ENCODE results near the gene MT1F. TPM values are rescaled to one million over a fixed set of nuclear protein-coding genes. Genes with fewer than 3 reads are reported as not detected.
A peak's percentile ranks its signal among the peaks of the same experiment; 100 is the strongest.
"Not testable (repeated sequence)": the region's sequence is repeated elsewhere in the genome, so short reads cannot be mapped to it uniquely, and the experiment has no call there.

Gene MT1F
- polyA plus RNA-seq (ENCODE audit: insufficient read length in 3 of 3), result 10 to 100 TPM; 49.5 to 56.3 (median 54.3) TPM

DNA sequence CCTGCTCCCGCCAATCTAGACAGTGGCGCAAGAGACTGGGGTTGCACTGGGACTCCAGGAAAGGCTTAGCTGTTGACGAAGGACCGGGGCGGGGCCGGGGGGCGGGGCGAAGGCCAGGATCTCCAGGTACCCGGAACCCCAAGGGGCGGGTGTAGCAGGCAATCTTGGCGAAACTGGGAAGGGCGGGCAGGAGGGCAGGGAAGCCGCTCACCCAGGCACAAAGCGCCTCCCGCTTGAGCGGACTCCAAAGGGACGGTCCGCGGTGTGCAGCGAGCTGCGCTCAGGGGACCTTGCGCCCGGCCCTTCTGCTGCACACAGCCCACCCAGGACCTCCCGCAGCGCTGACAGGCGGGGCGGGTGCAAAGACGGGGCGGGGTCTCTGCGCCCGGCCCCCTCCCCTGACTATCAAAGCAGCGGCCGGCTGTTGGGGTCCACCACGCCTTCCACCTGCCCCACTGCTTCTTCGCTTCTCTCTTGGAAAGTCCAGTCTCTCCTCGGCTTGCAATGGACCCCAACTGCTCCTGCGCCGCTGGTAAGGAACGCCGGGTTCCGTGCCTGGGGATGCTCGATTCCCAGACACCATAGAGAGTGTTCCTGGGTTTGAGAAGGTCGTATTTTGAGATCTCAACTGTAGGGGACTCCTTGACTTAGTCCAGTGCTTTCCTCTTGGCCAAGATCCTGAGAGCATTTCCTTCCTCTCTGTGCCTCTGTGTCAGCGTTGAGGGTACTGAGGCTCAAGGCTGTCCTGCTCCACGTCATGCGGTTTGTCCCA is at the start of gene MT1F:
Gene MT1F, plus strand, starts transcription at position 405 of the 772 bp plus-strand sequence. Its CDS starts 100 bp downstream, at position 505.
- no peak for DNase-seq (ENCODE audit: low read depth in 3 of 3, low spot score in 2 of 3)

DNA sequence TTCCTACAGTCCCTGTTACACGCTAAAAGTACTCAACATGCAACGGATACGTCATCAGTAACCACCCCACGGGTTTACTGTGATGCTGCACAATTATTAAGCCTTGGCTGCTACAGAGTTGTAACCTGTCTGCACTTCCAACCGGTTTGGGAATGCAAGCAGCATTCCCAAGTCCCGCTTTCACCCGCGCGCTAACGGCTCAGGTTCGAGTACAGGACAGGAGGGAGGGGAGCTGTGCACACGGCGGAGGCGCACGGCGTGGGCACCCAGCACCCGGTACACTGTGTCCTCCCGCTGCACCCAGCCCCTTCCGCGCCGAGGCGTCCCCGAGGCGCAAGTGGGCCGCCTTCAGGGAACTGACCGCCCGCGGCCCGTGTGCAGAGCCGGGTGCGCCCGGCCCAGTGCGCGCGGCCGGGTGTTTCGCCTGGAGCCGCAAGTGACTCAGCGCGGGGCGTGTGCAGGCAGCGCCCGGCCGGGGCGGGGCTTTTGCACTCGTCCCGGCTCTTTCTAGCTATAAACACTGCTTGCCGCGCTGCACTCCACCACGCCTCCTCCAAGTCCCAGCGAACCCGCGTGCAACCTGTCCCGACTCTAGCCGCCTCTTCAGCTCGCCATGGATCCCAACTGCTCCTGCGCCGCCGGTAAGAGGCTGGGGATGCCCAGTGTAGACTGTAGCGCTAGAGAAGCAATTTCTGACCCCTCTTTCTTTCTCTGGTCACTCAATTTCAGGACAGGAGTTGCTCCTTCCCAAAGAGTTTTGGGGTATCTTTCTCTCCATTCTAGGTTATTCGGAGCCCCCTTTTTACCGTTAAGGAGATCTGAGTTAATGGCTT is 49.5 kb upstream of the MT1F start, which contains the start of gene MT2A:
Gene MT2A, plus strand, starts transcription at position 542 of the 833 bp plus-strand sequence. Its CDS starts 72 bp downstream, at position 614.
- peak in 1 of 3 donors; percentile 74 for DNase-seq (ENCODE audit: low read depth in 3 of 3, low spot score in 2 of 3)

DNA sequence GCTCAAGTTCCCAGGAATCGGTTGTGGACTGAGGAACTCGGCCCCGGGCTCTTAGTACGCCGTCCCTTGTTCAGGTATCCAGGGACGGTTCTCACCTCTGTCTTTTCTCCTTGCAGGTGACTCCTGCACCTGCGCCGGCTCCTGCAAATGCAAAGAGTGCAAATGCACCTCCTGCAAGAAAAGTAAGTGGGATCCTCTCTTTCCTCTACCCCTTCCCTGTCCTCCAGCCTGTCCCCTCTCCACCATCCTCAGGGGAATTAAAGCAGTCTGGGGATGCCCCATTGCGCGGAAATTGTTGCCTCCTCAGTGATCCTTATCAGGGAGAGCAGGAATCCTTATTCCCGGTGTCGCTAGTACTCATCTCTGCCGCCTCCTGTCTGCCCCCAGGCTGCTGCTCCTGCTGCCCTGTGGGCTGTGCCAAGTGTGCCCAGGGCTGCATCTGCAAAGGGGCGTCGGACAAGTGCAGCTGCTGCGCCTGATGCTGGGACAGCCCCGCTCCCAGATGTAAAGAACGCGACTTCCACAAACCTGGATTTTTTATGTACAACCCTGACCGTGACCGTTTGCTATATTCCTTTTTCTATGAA is 48.8 kb upstream of the MT1F start:
- no peak for DNase-seq (ENCODE audit: low read depth in 3 of 3, low spot score in 2 of 3)

DNA sequence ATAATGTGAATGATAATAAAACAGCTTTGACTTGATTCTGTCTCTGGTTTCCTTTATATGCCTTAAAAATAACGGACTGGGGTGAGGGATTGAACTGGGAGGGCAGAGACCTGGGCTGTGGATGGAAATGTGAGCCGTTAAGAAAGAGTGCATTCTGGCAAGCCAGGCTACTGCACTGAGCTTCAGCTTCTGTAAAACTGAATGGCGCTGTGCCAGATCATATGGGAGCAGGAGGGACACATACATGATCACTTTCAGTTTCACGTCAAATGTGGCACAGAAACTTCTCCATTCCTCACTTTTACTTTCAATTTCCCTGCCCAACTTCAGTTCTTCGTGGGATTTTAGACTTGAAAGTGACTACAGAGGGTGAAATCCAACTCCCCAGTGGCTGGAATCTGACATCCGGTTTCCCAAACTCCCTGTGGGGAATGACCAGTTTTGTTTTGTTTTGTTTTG is 48.3 kb upstream of the MT1F start:
- DNase-seq (ENCODE audit: low read depth in 3 of 3, low spot score in 2 of 3), result peak in 1 of 3 donors; percentile 59

DNA sequence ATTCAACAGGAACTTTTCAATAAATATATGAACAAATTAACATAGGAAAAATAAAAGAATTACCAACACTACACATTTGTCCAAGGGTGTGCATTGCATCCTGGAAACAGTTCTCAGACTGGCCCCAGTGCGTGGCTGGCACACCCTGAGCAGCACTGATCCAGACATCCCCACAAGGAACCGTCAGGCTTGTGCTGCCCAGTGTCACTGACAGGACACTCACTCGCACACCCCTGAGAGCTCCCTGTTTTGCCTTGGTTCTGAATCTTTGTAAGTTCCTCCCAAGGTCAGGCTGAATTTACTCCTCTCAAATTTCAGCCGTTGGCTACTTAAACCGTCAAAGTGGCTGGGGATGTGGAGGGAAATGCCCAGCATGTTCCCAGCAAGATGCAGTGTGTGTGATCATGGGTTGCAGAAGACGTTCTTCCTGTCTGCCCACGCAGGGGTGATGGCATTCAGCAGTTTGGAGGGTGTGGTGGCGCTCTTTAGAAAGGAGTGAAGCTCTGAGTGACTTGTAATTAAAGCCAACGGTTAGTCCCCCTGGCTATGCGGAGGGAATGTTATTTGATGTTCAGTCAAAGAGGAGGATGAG is 47.6 kb upstream of the MT1F start:
- no peak for DNase-seq (ENCODE audit: low read depth in 3 of 3, low spot score in 2 of 3)

DNA sequence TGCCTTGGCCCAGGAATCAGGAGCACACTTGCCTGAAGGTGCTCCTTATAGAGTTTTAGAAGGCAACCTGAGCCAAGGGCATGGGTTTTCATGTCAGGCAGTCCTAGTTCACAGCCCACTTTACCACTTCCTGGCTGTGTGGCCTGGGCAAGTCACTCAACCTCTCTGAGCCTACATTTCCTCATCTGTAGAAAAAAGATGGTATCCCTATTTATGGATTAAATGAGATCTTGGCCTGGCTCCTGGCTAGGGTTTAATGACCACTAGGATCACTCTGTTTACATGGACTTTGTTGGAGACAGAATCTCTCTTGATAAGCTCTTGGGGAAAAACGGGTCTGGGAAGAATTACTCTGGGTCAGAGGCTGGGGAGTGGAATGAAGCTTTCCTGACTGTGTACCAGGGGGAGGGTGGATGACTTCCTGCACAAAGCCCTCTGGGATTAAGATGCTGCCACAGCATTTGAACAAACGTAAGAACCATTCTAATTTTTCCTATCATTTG is 47.1 kb upstream of the MT1F start:
- no peak for DNase-seq (ENCODE audit: low read depth in 3 of 3, low spot score in 2 of 3)

DNA sequence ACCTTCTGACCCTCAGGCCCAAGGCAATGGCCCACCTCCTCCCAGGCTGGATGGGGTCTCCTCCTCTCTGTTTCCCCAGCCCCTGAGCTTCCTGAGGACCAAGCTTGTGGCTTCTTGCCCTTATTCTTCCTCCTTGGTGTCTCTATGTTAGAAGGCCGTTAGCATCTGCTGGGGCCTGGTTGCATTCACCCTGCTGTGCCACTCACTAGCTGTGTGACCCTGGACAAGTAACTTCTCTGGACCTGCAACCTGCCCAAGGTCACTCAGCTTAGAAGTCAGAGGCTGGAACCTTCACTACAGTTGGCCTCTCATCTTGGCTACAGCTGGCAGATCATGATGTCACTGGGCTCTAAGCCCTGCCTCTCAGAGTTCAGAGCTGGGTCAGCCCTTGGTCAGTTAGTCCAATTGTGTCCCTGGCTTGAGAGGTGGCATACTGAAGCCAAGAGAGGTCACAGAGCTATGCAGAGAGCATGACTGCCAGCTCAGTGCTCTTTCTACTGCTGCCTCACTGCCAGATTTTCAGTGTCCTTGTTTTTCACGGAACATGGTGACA is 46.4 kb upstream of the MT1F start:
- DNase-seq (ENCODE audit: low read depth in 3 of 3, low spot score in 2 of 3), result no peak

DNA sequence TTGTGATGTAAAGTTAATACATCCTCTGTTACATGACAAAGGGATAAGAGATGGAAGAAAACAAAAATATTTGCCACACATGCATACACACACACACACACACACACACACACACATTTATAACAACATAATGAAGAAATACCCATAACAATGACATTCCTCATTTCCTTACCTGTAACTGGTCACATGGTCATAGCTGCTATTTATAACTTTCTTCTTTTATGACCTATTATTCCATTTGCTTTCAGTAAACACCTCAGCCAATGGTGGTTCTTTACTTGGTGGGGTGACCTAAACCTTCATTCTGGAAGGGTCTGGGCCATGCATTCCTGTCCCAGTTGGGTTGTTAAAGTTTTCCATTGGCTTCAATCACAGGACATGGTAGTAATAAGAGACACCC is 44.1 kb upstream of the MT1F start:
- no peak for DNase-seq (ENCODE audit: low read depth in 3 of 3, low spot score in 2 of 3)

DNA sequence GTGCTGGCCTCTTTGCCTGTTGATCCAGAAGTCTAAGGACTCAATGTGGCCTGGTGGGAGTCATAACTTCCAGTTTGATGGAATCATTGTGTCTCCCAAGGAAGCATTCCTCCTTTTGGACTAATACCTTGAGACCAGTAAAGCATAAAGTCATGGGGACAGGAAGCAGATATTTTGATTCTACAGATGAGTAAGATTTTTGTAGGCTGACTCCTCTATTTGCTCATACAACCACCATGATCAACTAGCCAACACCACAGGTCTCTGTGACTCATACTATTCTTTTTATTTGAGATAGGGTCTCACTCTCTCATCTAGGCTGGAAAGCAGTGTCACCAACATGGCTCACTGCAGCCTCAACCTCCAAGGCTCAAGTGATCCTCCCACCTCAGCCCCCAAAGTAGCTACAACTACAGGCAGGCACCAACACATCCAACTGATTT is 43.2 kb upstream of the MT1F start:
- DNase-seq (ENCODE audit: low read depth in 3 of 3, low spot score in 2 of 3), result no peak

DNA sequence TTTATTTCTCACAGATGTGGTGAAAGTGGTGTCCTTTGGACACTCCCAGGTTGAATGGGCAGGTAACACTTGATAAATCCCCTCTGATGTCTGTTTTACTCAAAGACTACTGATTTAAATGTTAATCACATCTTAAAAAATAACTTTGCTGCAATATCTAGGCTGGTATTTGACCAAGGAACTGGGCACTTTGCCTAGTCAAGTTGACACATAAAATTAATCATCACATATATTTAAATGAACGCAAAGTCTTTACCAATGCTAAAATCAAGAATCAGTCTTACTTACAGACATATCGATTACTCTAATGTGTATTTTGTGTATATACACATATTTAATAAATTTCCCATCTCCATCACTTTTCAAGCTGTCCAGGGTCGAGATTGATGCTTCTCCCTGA is 42.4 kb upstream of the MT1F start:
- no peak for DNase-seq (ENCODE audit: low read depth in 3 of 3, low spot score in 2 of 3)

DNA sequence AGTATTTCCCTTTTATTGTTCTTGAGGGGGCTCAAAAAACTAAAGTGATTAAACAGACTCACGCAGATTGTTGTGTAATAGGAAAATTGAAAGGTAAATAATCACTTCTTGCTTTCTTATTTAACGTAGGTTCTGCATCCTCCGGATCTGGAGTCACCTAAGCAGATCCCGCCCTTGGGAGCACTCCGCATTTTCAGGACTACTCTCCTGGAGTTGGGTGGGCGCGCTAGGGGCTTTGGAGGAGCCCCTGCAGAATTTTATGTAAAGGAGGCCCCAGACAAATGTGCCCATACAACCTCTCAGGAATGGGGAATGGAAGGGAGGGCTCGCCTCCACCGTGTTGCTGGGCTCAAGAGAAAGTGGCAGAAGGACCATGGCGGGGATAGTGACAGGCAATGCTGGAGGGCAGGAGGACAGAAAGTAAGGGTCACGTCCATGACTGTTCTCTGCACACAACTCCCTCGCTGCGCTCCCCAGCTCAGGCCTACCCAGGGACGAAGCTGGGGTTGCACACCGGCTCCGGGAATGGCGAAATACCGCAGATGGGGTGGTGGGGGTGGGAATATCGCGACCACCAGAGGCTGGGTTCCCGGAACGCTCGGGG is 41.0 kb upstream of the MT1F start:
- no peak for DNase-seq (ENCODE audit: low read depth in 3 of 3, low spot score in 2 of 3)

DNA sequence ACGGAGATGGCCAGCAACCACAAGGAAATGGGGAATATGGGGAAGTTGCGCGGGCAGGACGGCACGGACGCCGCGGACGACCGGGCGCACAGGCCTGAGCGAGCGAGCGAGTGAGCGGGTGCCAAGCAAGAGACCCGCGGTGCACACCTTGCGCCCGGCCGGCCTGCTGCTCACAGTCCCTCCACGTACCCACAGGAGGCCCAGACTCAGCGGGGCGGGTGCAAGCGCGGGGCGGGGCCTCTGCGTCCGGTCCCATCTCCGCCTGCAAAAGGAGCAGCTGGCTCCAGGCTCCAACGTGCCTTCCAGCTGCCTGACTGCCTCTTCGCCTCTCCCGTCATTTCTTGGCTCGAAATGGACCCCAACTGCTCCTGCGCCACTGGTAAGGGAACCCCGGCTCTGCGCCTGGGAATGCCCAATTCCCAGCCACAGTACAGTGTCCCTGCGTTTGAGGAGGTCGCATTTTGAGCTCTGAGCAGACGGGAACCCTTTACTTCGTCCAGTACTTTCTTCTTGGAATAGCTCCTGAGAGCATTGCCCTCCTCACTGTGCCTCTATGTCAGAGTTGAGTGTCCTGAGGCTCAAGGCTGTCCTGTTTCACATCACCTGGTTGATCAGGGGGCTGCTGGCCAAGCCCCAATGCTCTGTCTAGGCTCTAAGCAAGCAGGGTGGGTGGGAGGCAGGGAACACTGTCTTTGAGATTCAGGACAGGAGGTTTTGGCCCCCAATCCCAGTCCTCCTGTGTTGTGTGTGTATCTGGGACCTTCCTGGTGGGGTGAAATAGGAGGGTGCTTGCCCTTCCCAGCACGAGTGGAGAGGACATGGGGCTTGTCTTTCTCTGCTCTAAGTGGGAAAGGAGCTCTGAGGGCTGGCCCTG is 40.3 kb upstream of the MT1F start:
- DNase-seq (ENCODE audit: low read depth in 3 of 3, low spot score in 2 of 3), result no peak

DNA sequence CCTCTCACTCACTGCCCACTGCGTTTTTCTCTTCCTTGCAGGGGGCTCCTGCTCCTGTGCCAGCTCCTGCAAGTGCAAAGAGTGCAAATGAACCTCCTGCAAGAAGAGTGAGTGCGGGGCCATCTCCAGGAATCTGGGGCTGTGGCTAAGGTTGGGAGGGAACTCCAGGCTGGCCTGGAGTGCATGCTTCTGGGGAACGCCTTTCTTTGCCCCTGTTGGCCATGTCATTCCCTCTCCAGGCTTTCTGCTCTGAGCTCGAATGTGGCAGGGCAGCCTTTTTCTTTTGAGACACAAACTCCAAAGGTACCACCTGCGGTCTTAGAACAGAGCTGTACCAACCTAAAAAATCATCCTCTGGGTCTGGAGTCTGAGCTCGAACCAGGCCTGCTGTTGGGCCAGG is 39.6 kb upstream of the MT1F start:
- no peak for DNase-seq (ENCODE audit: low read depth in 3 of 3, low spot score in 2 of 3)

DNA sequence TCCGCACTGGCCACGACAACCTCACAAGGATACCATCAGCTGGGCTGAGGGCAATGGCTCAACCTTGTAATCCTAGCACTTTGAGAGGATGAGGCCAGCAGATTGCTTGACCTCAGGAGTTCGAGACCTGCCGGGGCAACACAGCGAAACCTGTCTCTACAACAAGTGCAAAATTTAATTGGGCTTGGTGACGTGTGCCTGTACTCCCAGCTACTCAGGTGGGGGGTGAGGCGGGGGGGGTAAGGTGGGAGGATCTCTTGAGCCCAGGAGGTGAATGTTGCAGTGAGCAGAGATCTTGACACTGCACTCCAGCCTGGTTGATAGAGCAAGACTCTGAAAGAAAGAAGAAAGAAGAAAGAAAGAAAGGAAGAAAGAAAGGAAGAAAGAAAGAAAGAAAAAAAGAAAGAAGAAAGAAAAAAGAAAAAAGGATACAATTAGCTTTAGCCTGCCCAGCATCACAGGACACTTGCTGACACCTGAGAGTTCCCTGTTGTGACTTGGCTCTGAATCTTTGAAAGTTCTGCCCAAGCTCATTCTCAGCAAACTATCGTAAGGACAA is 37.3 kb upstream of the MT1F start:
- no peak for DNase-seq (ENCODE audit: low read depth in 3 of 3, low spot score in 2 of 3)

DNA sequence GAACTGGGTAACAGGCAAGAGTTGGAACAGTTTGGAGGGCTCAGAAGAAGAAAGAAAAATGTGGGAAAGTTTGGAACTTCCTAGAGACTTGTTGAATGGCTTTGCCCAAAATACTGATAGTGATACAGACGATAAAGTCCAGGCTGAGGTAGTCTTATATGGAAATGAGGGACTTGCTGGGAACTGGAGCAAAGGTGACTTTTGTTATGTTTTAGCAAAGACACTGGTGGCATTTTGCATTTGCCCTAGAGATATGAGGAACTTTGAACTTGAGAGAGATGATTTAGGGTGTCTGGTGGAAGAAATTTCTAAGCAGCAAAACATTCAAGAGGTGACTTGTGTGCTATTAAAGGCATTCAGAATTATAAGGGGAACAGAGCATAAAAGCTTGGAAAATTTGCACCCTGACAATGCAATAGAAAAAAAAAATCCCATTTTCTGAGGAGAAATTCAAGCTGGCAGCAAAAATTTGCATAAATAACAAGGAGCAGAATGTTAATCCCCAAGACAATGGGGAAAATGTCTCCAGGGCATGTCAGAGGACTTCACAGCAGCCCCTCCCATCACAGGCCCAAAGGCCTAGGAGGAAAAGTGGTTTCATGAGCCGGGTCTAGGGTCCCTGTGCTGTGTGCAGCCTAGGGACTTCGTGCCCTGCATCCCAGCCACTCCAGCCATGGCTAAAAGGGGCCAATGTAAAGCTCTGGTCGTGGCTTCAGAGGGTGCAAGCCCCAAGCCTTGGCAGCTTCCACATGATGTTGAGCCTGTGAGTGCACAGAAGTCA is 35.9 kb upstream of the MT1F start:
- DNase-seq (ENCODE audit: low read depth in 3 of 3, low spot score in 2 of 3), result not testable (repeated sequence)

DNA sequence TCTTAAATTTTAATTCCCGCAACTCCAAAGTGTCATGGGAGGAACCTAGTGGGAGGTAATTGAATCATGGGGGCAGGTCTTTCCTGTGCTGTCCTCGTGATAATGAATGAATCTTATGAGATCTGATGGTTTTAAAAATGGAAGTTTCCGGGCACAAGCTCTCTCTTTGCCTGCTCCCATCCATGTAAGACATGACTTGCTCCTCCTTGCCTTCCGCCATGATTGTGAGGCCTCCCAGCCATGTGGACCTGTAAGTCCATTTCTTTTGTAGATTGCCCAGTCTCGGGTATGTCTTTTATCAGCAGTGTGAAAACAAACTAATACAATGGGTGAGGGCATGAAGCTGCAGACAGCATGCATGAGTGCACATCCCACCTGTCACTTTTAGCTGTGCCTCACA is 34.6 kb upstream of the MT1F start:
- DNase-seq (ENCODE audit: low read depth in 3 of 3, low spot score in 2 of 3), result not testable (repeated sequence)

DNA sequence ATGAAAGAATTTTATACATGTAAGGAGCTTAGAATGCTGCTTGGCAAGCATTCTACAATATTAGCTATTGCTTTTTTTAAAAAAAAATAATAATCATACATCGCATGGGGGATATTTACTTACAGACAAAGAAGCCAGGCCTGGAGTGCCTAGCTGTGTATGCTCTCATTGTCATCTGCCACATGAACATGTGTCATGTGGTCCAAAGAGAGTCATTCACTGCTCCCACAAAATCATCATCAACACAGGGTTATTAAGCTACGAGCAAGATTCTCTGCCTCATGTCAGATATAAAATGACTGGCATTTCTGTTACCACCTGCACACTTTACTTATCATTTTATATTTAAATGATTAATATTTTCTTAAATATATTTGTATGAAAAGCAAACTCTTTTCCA is 34.1 kb upstream of the MT1F start:
- DNase-seq (ENCODE audit: low read depth in 3 of 3, low spot score in 2 of 3), result no peak
